ENCODE results near the gene MEG3. TPM values are rescaled to one million over a fixed set of nuclear protein-coding genes. Genes with fewer than 3 reads are reported as not detected.
A peak's percentile ranks its signal among the peaks of the same experiment; 100 is the strongest.

Gene MEG3
- polyA plus RNA-seq, 6 donors from 2014 or later: 0.18 TPM; not detected in 5

GRCh38 chr14:100856056-100856950 lies 30.4 kb downstream of the MEG3 start:
- no peaks in the 10 kb centered on the region for H3K4me1 Mint-ChIP-seq
- DNase-seq (no peak), ATAC-seq (ENCODE audit: low read depth in 2 of 2) (no peak)
- H3K36me3 Mint-ChIP-seq: no peaks in the 10 kb centered on the region
- H3K9me3 Mint-ChIP-seq: peaks cover 0 to 2% (median 0%) of the 10 kb centered on the region in 7 donors
- H3K27ac Mint-ChIP-seq: no peak overlapping the region
- H3K27me3 Mint-ChIP-seq: peaks cover 0 to 19% (median 16%) of the 10 kb centered on the region in 3 donors
- no peak overlapping the region for H3K4me3 Mint-ChIP-seq

DNA sequence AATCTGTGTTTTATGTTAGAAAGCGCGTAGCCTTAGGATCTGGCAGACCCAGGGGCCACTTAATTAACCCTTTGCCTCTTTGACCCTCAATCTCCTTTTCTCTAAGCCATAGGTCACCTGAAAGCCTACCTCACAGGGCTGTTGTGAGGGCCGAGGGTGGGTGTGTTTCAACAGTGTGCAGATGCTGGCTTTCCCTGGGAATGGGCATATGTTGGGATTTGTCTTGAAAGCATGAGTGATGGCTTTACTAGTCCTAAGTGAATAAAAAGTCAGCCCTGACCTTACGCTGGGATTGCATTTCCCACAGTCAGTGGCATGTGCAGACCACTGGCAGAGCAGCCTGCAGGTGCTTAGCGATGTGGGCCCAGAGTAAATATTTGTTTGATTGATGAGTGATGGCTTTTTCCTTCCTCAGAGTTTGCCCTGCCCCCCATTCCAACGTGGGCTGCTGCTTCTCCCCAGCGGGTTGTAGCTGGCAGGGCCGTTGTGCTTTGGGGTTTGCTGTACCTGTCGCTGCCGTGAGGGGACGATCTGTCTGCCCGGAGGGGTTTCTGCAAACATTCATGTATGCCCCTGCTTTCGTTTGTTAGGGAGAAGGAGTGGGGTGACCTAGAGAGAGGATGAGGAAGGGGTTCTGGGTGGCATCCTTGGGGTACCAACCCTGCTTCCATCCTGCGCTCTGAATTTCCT lies 31.5 kb downstream of the MEG3 start:
- H3K27ac Mint-ChIP-seq: no peak overlapping the region
- peaks cover 0 to 6% (median 0%) of the 10 kb centered on the region in 3 donors for H3K4me1 Mint-ChIP-seq
- H3K36me3 Mint-ChIP-seq: no peaks in the 10 kb centered on the region
- H3K9me3 Mint-ChIP-seq: peaks cover 0 to 7% (median 0%) of the 10 kb centered on the region in 7 donors
- ATAC-seq (ENCODE audit: low read depth in 2 of 2) (no peak), DNase-seq (no peak)
- peaks cover 0 to 23% (median 19%) of the 10 kb centered on the region in 3 donors for H3K27me3 Mint-ChIP-seq
- H3K4me3 Mint-ChIP-seq: no peak overlapping the region

- no peak overlapping the region for H3K4me3 Mint-ChIP-seq
- DNase-seq: no peak
- ATAC-seq (ENCODE audit: low read depth in 2 of 2): no peak
- H3K9me3 Mint-ChIP-seq: peaks cover 0 to 7% (median 0%) of the 10 kb centered on the region in 7 donors
- no peaks in the 10 kb centered on the region for H3K36me3 Mint-ChIP-seq
- no peak overlapping the region for H3K27ac Mint-ChIP-seq
- H3K27me3 Mint-ChIP-seq: peaks cover 0 to 23% (median 19%) of the 10 kb centered on the region in 3 donors
- peaks cover 0 to 6% (median 0%) of the 10 kb centered on the region in 3 donors for H3K4me1 Mint-ChIP-seq
These were observed 32.3 kb downstream of the MEG3 start for GRCh38 chr14:100857923-100858837.

GRCh38 chr14:100858838-100859220 lies 32.9 kb downstream of the MEG3 start:
- peaks cover 0 to 23% (median 19%) of the 10 kb centered on the region in 3 donors for H3K27me3 Mint-ChIP-seq
- no peak overlapping the region for H3K27ac Mint-ChIP-seq
- H3K9me3 Mint-ChIP-seq: peaks cover 0 to 7% (median 0%) of the 10 kb centered on the region in 7 donors
- H3K36me3 Mint-ChIP-seq: no peaks in the 10 kb centered on the region
- ATAC-seq (ENCODE audit: low read depth in 2 of 2) (no peak), DNase-seq (no peak)
- peaks cover 0 to 6% (median 0%) of the 10 kb centered on the region in 3 donors for H3K4me1 Mint-ChIP-seq
- H3K4me3 Mint-ChIP-seq: no peak overlapping the region

DNA sequence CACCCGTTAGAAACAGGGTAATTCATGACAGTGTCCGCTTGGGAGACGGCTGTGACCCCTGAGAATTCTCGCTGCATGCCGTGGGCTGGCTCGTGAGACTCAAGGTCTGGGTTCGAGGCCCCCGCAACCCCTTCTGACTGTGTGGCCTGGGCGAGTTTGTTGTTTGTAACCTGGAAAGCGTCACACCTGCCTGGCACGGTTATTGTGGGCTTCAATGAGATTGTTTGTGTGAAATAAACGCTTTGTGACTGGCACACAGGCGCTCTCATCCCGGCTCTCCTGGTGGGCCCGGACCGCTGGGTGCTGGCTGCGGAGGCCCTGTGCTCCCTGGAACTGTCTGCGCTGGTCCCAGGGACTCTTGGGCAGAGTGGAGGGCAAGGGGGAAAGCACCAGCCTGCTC lies 33.9 kb downstream of the MEG3 start:
- Mint-ChIP-seq H3K27me3 (peaks cover 0 to 23% (median 19%) of the 10 kb centered on the region in 3 donors), H3K9me3 (peaks cover 0 to 7% (median 0%) of the 10 kb centered on the region in 7 donors), H3K4me3 (no peak overlapping the region), H3K27ac (peak overlapping the region in 1 of 6 donors; percentile 63), H3K4me1 (peaks cover 0 to 6% (median 0%) of the 10 kb centered on the region in 3 donors), H3K36me3 (no peaks in the 10 kb centered on the region)
- DNase-seq (no peak), ATAC-seq (ENCODE audit: low read depth in 2 of 2) (no peak)

DNA sequence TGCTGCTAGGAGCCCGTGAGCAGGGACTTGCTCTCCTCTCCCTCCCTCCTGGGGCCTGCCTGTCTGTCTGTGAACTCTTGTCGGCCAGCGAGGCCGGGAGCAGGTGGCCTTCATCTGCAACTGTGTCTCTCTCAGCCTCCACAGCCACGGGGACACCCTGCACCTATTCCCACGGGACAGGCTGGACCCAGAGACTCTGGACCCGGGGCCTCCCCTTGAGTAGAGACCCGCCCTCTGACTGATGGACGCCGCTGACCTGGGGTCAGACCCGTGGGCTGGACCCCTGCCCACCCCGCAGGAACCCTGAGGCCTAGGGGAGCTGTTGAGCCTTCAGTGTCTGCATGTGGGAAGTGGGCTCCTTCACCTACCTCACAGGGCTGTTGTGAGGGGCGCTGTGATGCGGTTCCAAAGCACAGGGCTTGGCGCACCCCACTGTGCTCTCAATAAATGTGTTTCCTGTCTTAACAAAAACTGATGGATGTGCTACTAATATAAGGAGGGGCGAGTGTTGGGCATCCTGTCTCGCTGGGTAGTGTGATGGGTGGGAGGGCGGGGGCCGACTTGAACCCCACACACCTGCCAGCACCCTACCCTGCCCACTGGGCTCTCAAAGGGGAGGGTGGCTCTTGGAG lies 34.8 kb downstream of the MEG3 start:
- Mint-ChIP-seq H3K4me3 (no peak overlapping the region), H3K27me3 (peaks cover 0 to 23% (median 19%) of the 10 kb centered on the region in 3 donors)

GRCh38 chr14:100861188-100861936 lies 35.4 kb downstream of the MEG3 start:
- Mint-ChIP-seq H3K4me1 (peaks cover 0 to 6% (median 0%) of the 10 kb centered on the region in 3 donors), H3K27me3 (peaks cover 0 to 23% (median 19%) of the 10 kb centered on the region in 3 donors), H3K9me3 (peaks cover 0 to 7% (median 0%) of the 10 kb centered on the region in 7 donors), H3K4me3 (no peak overlapping the region), H3K36me3 (no peaks in the 10 kb centered on the region), H3K27ac (no peak overlapping the region)
- DNase-seq: no peak
- ATAC-seq (ENCODE audit: low read depth in 2 of 2): no peak

More for the DNA sequence above, 34.8 kb downstream of the MEG3 start:
- no peak for DNase-seq
- Mint-ChIP-seq H3K9me3 (peaks cover 0 to 7% (median 0%) of the 10 kb centered on the region in 7 donors), H3K36me3 (no peaks in the 10 kb centered on the region), H3K27ac (no peak overlapping the region), H3K4me1 (peaks cover 0 to 6% (median 0%) of the 10 kb centered on the region in 3 donors)
- no peak for ATAC-seq (ENCODE audit: low read depth in 2 of 2)

DNA sequence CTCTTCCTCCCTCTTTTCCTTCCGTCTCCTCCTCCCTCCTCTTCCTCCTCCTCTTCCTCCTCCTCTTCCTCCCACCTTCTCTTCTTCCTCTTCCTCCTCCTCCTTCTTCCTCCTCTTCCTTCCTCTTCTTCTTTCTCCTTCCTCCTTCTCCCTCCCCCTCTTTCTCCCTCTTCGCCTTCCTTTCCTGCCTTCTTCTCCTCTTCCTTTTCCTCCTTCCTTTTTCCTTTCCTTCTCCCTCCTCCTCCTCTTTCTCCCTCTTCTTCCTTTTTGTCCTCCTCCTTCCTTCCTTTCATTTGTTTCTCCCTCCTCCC lies 36.0 kb downstream of the MEG3 start:
- Mint-ChIP-seq H3K4me3 (no peak overlapping the region), H3K36me3 (no peaks in the 10 kb centered on the region), H3K9me3 (peaks cover 0 to 7% (median 0%) of the 10 kb centered on the region in 7 donors), H3K4me1 (peaks cover 0 to 6% (median 0%) of the 10 kb centered on the region in 3 donors), H3K27ac (no peak overlapping the region), H3K27me3 (peaks cover 0 to 23% (median 19%) of the 10 kb centered on the region in 3 donors)
- DNase-seq: no peak
- ATAC-seq (ENCODE audit: low read depth in 2 of 2): no peak

- H3K27me3 Mint-ChIP-seq: peaks cover 0 to 23% (median 19%) of the 10 kb centered on the region in 3 donors
- DNase-seq: no peak
- H3K4me1 Mint-ChIP-seq: peaks cover 0 to 6% (median 0%) of the 10 kb centered on the region in 3 donors
These were observed 36.4 kb downstream of the MEG3 start for GRCh38 chr14:100862277-100862676.

GRCh38 chr14:100862793-100863192 lies 36.9 kb downstream of the MEG3 start:
- H3K27ac Mint-ChIP-seq: no peak overlapping the region
- no peaks in the 10 kb centered on the region for H3K36me3 Mint-ChIP-seq
- H3K27me3 Mint-ChIP-seq: peaks cover 0 to 23% (median 19%) of the 10 kb centered on the region in 3 donors
- no peak overlapping the region for H3K4me3 Mint-ChIP-seq
- DNase-seq (no peak), ATAC-seq (ENCODE audit: low read depth in 2 of 2) (no peak)
- peaks cover 0 to 7% (median 0%) of the 10 kb centered on the region in 7 donors for H3K9me3 Mint-ChIP-seq
- H3K4me1 Mint-ChIP-seq: peaks cover 0 to 6% (median 0%) of the 10 kb centered on the region in 3 donors

More at GRCh38 chr14:100862277-100862676, 36.4 kb downstream of the MEG3 start:
- Mint-ChIP-seq H3K36me3 (no peaks in the 10 kb centered on the region), H3K27ac (no peak overlapping the region), H3K9me3 (peaks cover 0 to 7% (median 0%) of the 10 kb centered on the region in 7 donors), H3K4me3 (no peak overlapping the region)
- ATAC-seq (ENCODE audit: low read depth in 2 of 2): no peak

- ATAC-seq (ENCODE audit: low read depth in 2 of 2) (no peak), DNase-seq (no peak)
- peaks cover 0 to 15% (median 13%) of the 10 kb centered on the region in 3 donors for H3K27me3 Mint-ChIP-seq
- peaks cover 0 to 7% (median 0%) of the 10 kb centered on the region in 7 donors for H3K9me3 Mint-ChIP-seq
- H3K27ac Mint-ChIP-seq: no peak overlapping the region
- peak overlapping the region in 1 of 8 donors; percentile 22 for H3K4me3 Mint-ChIP-seq
- no peaks in the 10 kb centered on the region for H3K36me3 Mint-ChIP-seq
- peaks cover 0 to 6% (median 0%) of the 10 kb centered on the region in 3 donors for H3K4me1 Mint-ChIP-seq
These were observed 38.3 kb downstream of the MEG3 start for GRCh38 chr14:100864206-100864605.

Measured in naive B cell (primary cell).